GM21360 (cell line): ENCODE results near the gene CYLD.

Experiments
- ATAC-seq: cut with Tn5 transposase; IDR thresholded peaks from one replicate; pipeline ENCODE4 v1.9.1; 2021; ENCODE audit warnings: mild to moderate bottlenecking, moderate library complexity; ENCODE audit not compliant: unreplicated experiment

CYLD gene

GRCh38 chr16:50737420-50737959 lies 4.4 kb upstream of the CYLD start:
- ATAC-seq: no peak

- ATAC-seq: no peak
These were observed 2.9 kb upstream of the CYLD start for GRCh38 chr16:50739031-50739430.

- ATAC-seq: no peak
These were observed 1.1 kb upstream of the CYLD start for GRCh38 chr16:50740736-50741135.

- no peak for ATAC-seq
These were observed 583 bp upstream of the CYLD start for GRCh38 chr16:50741225-50741780.

GRCh38 chr16:50742576-50743200 lies 802 bp downstream of the CYLD start:
- ATAC-seq: no peak

- ATAC-seq: no peak
These were observed 1.8 kb downstream of the CYLD start for GRCh38 chr16:50743581-50744225.

GRCh38 chr16:50744881-50745280 lies 3.0 kb downstream of the CYLD start:
- ATAC-seq: no peak

GRCh38 chr16:50745940-50746339 lies 4.1 kb downstream of the CYLD start:
- ATAC-seq: no peak

GRCh38 chr16:50747207-50747956 lies 5.5 kb downstream of the CYLD start:
- peak; percentile 51 for ATAC-seq

- no peak for ATAC-seq
These were observed 9.6 kb downstream of the CYLD start for GRCh38 chr16:50751528-50751927.

GRCh38 chr16:50752471-50753235 lies 10.8 kb downstream of the CYLD start:
- ATAC-seq: no peak

GRCh38 chr16:50756473-50756872 lies 14.6 kb downstream of the CYLD start:
- ATAC-seq: no peak

- ATAC-seq: no peak
These were observed 19.4 kb downstream of the CYLD start for GRCh38 chr16:50761267-50761666.

GRCh38 chr16:50762241-50762640 lies 20.4 kb downstream of the CYLD start:
- ATAC-seq: no peak

GRCh38 chr16:50763211-50763610 lies 21.3 kb downstream of the CYLD start:
- no peak for ATAC-seq

GRCh38 chr16:50765260-50765659 lies 23.4 kb downstream of the CYLD start:
- ATAC-seq: no peak

GRCh38 chr16:50765861-50766260 lies 24.0 kb downstream of the CYLD start:
- no peak for ATAC-seq

- no peak for ATAC-seq
These were observed 25.3 kb downstream of the CYLD start for GRCh38 chr16:50767197-50767596.

GRCh38 chr16:50771366-50771765 lies 29.5 kb downstream of the CYLD start:
- ATAC-seq: no peak

- ATAC-seq: no peak
These were observed 32.5 kb downstream of the CYLD start for GRCh38 chr16:50774405-50774804.

- no peak for ATAC-seq
These were observed 33.1 kb downstream of the CYLD start for GRCh38 chr16:50774960-50775359.
